Calu3 (cell line): ENCODE data around the gene PCNT. TPM values are rescaled to one million over a fixed set of nuclear protein-coding genes. Genes with fewer than 3 reads are reported as not detected.

Experiments used
- Bru-seq: library from RNA; stranded (reverse); fragments of 400-500 nt; gene quantifications from one replicate; lab custom pipeline; 2021; lab: Mats Ljungman, UMichigan
- BruChase-seq, 2 experiments: library from RNA; stranded (reverse); fragments of 400-500 nt; gene quantifications; one replicate each; lab custom pipeline; 2021; lab: Mats Ljungman, UMichigan
- BruUV-seq: library from RNA; stranded (reverse); fragments of 400-500 nt; replicated peaks from 2 replicates; lab custom pipeline; 2021; lab: Mats Ljungman, UMichigan
- CTCF ChIA-PET: fragments of 300-600 bp; sonication (Branson Sonifier 250); formaldehyde crosslinking; loops from one replicate; lab custom pipeline; 2022; ENCODE audit warnings: antibody characterized with exemption; lab: Charles Lee
- DNase-seq: peaks from one replicate; pipeline ENCODE4 v3.0.0; 2022
- H3K27ac Mint-ChIP-seq: one replicate; pipeline ENCODE4 v1.8.0; 2022; ENCODE audit warnings: mixed read lengths; ENCODE audit not compliant: unreplicated experiment
- H3K27me3 Mint-ChIP-seq: one replicate; pipeline ENCODE4 v1.8.0; 2022; ENCODE audit warnings: mixed read lengths; ENCODE audit not compliant: unreplicated experiment
- H3K36me3 Mint-ChIP-seq: one replicate; pipeline ENCODE4 v1.8.0; 2022; ENCODE audit warnings: mild to moderate bottlenecking, moderate library complexity, mixed read lengths; ENCODE audit not compliant: insufficient read depth, unreplicated experiment
- H3K4me1 Mint-ChIP-seq: one replicate; pipeline ENCODE4 v1.8.0; 2022; ENCODE audit warnings: mild to moderate bottlenecking, low read depth, mixed read lengths; ENCODE audit not compliant: unreplicated experiment
- H3K4me3 Mint-ChIP-seq: one replicate; pipeline ENCODE4 v1.8.0; 2022; ENCODE audit warnings: mild to moderate bottlenecking, low read depth, moderate library complexity, mixed read lengths; ENCODE audit not compliant: unreplicated experiment
- H3K9me3 Mint-ChIP-seq: one replicate; pipeline ENCODE4 v1.8.0; 2022; ENCODE audit warnings: low read depth, mixed read lengths; ENCODE audit not compliant: unreplicated experiment
- CTCF ChIP-seq: fragments of 200-600 bp; IDR thresholded peaks from one replicate; pipeline ENCODE4 v1.8.0; 2022; ENCODE audit warnings: antibody characterized with exemption; ENCODE audit not compliant: unreplicated experiment
- intact Hi-C: fragments of 100-400 bp; cut with micrococcal nuclease; formaldehyde crosslinking; loops from one replicate; pipeline ENCODE4 v1.10.0; 2022; ENCODE audit not compliant: unreplicated experiment
- long read RNA-seq: library from polyadenylated mRNA; stranded (forward); transcript quantifications from one replicate; pipeline ENCODE4 v2.0.0, GENCODE V29; 2022
- total RNA-seq: library from RNA; stranded (reverse); gene quantifications from 2 replicates; pipeline ENCODE4 v1.2.3, GENCODE V29; 2022

The PCNT gene
- total RNA-seq (32.2 and 34.3 TPM in 2 replicates), Bru-seq, nascent RNA (percentile 59 among the genes with signal in this experiment), BruChase-seq, experiment 1, labeled RNA remaining after a 6-hour chase (percentile 70 among the genes with signal in this experiment), BruChase-seq, experiment 2, labeled RNA remaining after a 2-hour chase (percentile 69 among the genes with signal in this experiment)
- long read RNA-seq, partial matches to known transcripts = 3 of 7 reads
- long read RNA-seq, other reads (novel, unspliced or antisense) = 4 of 7 reads

GRCh38 chr21:46323710-46324389 is at the start of gene PCNT, which contains the start of gene C21orf58:
Gene PCNT, plus strand, starts transcription at chr21:46324156. Its CDS starts 73 bp downstream, at chr21:46324229.
Gene C21orf58, minus strand, starts transcription at chr21:46323870. Its CDS starts 1,132 bp downstream, at chr21:46322738.
- H3K4me3 Mint-ChIP-seq = peak within 1 kb of the TSS; percentile 81
- peak; percentile 95 for DNase-seq
- H3K36me3 Mint-ChIP-seq = peaks cover 66% of the 10 kb centered on the region
- no TSS peak for BruUV-seq
- H3K9me3 Mint-ChIP-seq = no peaks in the 10 kb centered on the region
- CTCF ChIA-PET = no interaction called here
- intact Hi-C loops = no loop called here
- peak within 1 kb of the TSS; percentile 83 for H3K27ac Mint-ChIP-seq
- H3K4me1 Mint-ChIP-seq = peaks cover 27% of the 10 kb centered on the region
- H3K27me3 Mint-ChIP-seq = no peaks in the 10 kb centered on the region
- TF ChIP-seq CTCF = no peak

GRCh38 chr21:46274797-46275390 is 49.1 kb upstream of the PCNT start:
- DNase-seq = no peak
- H3K27me3 Mint-ChIP-seq = no peaks in the 10 kb centered on the region
- no peak overlapping the region for H3K27ac Mint-ChIP-seq
- H3K36me3 Mint-ChIP-seq = peaks cover 37% of the 10 kb centered on the region
- BruUV-seq = no TSS peak
- H3K9me3 Mint-ChIP-seq = no peaks in the 10 kb centered on the region
- TF ChIP-seq CTCF = no peak
- no peak overlapping the region for H3K4me3 Mint-ChIP-seq
- intact Hi-C loops = no loop called here
- H3K4me1 Mint-ChIP-seq = no peaks in the 10 kb centered on the region
- CTCF ChIA-PET = no interaction called here

- intact Hi-C loops = no loop called here
- DNase-seq = no peak
- Mint-ChIP-seq H3K4me1 (peaks cover 8% of the 10 kb centered on the region), H3K9me3 (no peaks in the 10 kb centered on the region), H3K4me3 (peak overlapping the region; percentile 10), H3K36me3 (peaks cover 28% of the 10 kb centered on the region), H3K27me3 (no peaks in the 10 kb centered on the region), H3K27ac (no peak overlapping the region)
- CTCF ChIA-PET = no interaction called here
- TF ChIP-seq CTCF = no peak
- BruUV-seq = no TSS peak
These were observed 39.8 kb upstream of the PCNT start for GRCh38 chr21:46284077-46284644.

- Mint-ChIP-seq H3K9me3 (no peaks in the 10 kb centered on the region), H3K36me3 (peaks cover 28% of the 10 kb centered on the region), H3K27me3 (no peaks in the 10 kb centered on the region), H3K4me3 (peak overlapping the region; percentile 84), H3K27ac (no peak overlapping the region), H3K4me1 (peaks cover 8% of the 10 kb centered on the region)
- CTCF ChIA-PET = interaction anchor here (1.1 kb wide), 1 partner anchor 24 kb away, joined by 4 read pairs; no protein-coding TSS in a partner anchor
- no TSS peak for BruUV-seq
- intact Hi-C loops = no loop called here
- no peak for TF ChIP-seq CTCF
- no peak for DNase-seq
These were observed 39.2 kb upstream of the PCNT start for GRCh38 chr21:46284733-46285132.
